Embryonic facial prominence (tissue), 1 donor: ENCODE data around the gene JUNB.

ENCODE experiments used
- DNase-seq: peaks from one replicate; pipeline ENCODE4 v3.0.0-alpha.2; 2016; ENCODE audit errors: extremely low spot score

Gene JUNB

GRCh38 chr19:12774588-12775555 lies 16.4 kb upstream of the JUNB start, which contains the start of gene HOOK2:
TSS of gene HOOK2 (minus strand) at chr19:12775552. CDS start at chr19:12775449, 103 bp downstream.
- DNase-seq = no peak

- DNase-seq = peak; percentile 66
These were observed 13.9 kb upstream of the JUNB start for GRCh38 chr19:12777217-12778016.

- DNase-seq = no peak
These were observed 13.0 kb upstream of the JUNB start for GRCh38 chr19:12778017-12778904.

- DNase-seq = no peak
These were observed 12.5 kb upstream of the JUNB start for GRCh38 chr19:12778905-12779161.

- no peak for DNase-seq
These were observed 11.9 kb upstream of the JUNB start for GRCh38 chr19:12779162-12779993.

GRCh38 chr19:12782174-12782423 lies 9.2 kb upstream of the JUNB start:
- no peak for DNase-seq

- DNase-seq = peak; percentile 68
These were observed 8.6 kb upstream of the JUNB start for GRCh38 chr19:12782424-12783290.

GRCh38 chr19:12783291-12783848 lies 7.9 kb upstream of the JUNB start:
- no peak for DNase-seq

- no peak for DNase-seq
These were observed 7.4 kb upstream of the JUNB start for GRCh38 chr19:12783849-12784393.

- no peak for DNase-seq
These were observed 6.9 kb upstream of the JUNB start for GRCh38 chr19:12784394-12784870.

GRCh38 chr19:12784871-12785430 lies 6.3 kb upstream of the JUNB start:
- DNase-seq = no peak

GRCh38 chr19:12785431-12786031 lies 5.8 kb upstream of the JUNB start:
- no peak for DNase-seq

- no peak for DNase-seq
These were observed 5.0 kb upstream of the JUNB start for GRCh38 chr19:12786141-12786870.

GRCh38 chr19:12786952-12787351 lies 4.3 kb upstream of the JUNB start:
- DNase-seq = no peak

- DNase-seq = no peak
These were observed 3.8 kb upstream of the JUNB start for GRCh38 chr19:12787458-12787857.

- no peak for DNase-seq
These were observed 3.1 kb upstream of the JUNB start for GRCh38 chr19:12788042-12788681.

GRCh38 chr19:12788682-12789097 lies 2.6 kb upstream of the JUNB start:
- no peak for DNase-seq
